CD4-positive, alpha-beta memory T cell (primary cell): Measurements from ENCODE around the gene TNIK. TPM values are rescaled to one million over a fixed set of nuclear protein-coding genes. Genes with fewer than 3 reads are reported as not detected.

Experiments
- CTCF ChIA-PET: fragments of 350-600 bp; sonication (Branson Sonifier 250); formaldehyde crosslinking; loops from one replicate; lab custom pipeline; 2021; ENCODE audit warnings: inconsistent platforms; ENCODE audit not compliant: partially characterized antibody; lab: Charles Lee
- POLR2A ChIA-PET: fragments of 350-600 bp; sonication (Branson Sonifier 250); formaldehyde crosslinking; loops from one replicate; lab custom pipeline; 2021; ENCODE audit not compliant: partially characterized antibody; lab: Charles Lee
- DNase-seq, 5 donors: peaks; one replicate each; pipeline versions ENCODE4 v3.0.0 to v3.0.0-alpha.2; 2020 to 2022; ENCODE audit warnings: mixed read lengths in 1 of 5
- H3K27ac ChIP-seq: one replicate; pipeline ENCODE4 v1.7.0; 2013; ENCODE audit warnings: low read depth, low read length
- H3K27me3 ChIP-seq: 2 replicates; pipeline ENCODE4 v1.7.0; 2013; ENCODE audit warnings: mild to moderate bottlenecking, low read length, moderate library complexity; ENCODE audit not compliant: insufficient read depth
- H3K36me3 ChIP-seq: 2 replicates; pipeline ENCODE4 v1.7.0; 2013; ENCODE audit warnings: mild to moderate bottlenecking, low read length, moderate library complexity; ENCODE audit not compliant: insufficient read depth
- H3K4me1 ChIP-seq: 2 replicates; pipeline ENCODE4 v1.7.0; 2013; ENCODE audit warnings: mild to moderate bottlenecking, low read length, moderate library complexity; ENCODE audit not compliant: insufficient read depth
- H3K4me3 ChIP-seq, 2 donors: one replicate each; pipeline ENCODE4 v1.7.0; 2013; ENCODE audit warnings: low read length in 2 of 2, mild to moderate bottlenecking in 1 of 2
- H3K9me3 ChIP-seq, 2 donors: one replicate each; pipeline ENCODE4 v1.7.0; 2013; ENCODE audit warnings: low read length in 2 of 2, control low read depth in 1 of 2; ENCODE audit not compliant: control insufficient read depth in 1 of 2
- H3K27ac Mint-ChIP-seq, 7 donors: one replicate each; pipeline ENCODE4 v1.8.0; 2020 to 2021; ENCODE audit warnings: mixed read lengths in 7 of 7, mild to moderate bottlenecking in 6 of 7, inconsistent platforms in 3 of 7, moderate library complexity in 3 of 7
- H3K27me3 Mint-ChIP-seq, 2 donors: one replicate each; pipeline ENCODE4 v1.8.0; 2020 to 2021; ENCODE audit warnings: mixed read lengths in 2 of 2
- H3K36me3 Mint-ChIP-seq, 2 donors: one replicate each; pipeline ENCODE4 v1.8.0; 2020 to 2021; ENCODE audit warnings: mixed read lengths in 2 of 2, inconsistent platforms in 1 of 2, mild to moderate bottlenecking in 1 of 2
- H3K4me1 Mint-ChIP-seq, 4 donors: one replicate each; pipeline ENCODE4 v1.8.0; 2020 to 2021; ENCODE audit warnings: mixed read lengths in 4 of 4, mild to moderate bottlenecking in 1 of 4
- H3K4me3 Mint-ChIP-seq, 8 donors: one replicate each; pipeline ENCODE4 v1.8.0; 2020 to 2021; ENCODE audit warnings: mixed read lengths in 8 of 8, mild to moderate bottlenecking in 7 of 8, moderate library complexity in 6 of 8, inconsistent platforms in 3 of 8
- H3K9me3 Mint-ChIP-seq, 8 donors: one replicate each; pipeline ENCODE4 v1.8.0; 2020 to 2021; ENCODE audit warnings: mixed read lengths in 8 of 8, mild to moderate bottlenecking in 5 of 8, inconsistent platforms in 3 of 8, moderate library complexity in 1 of 8
- intact Hi-C: fragments of 100-400 bp; cut with micrococcal nuclease; formaldehyde crosslinking; loops from one replicate; pipeline ENCODE4 v1.15.1; 2023
- polyA plus RNA-seq, 2 donors: library from polyadenylated mRNA; unstranded; fragments of 300-500 nt; fragmentation: Illumina TruSeq; gene quantifications; one replicate each; pipeline ENCODE4 v1.2.3, GENCODE V29; 2021
- total RNA-seq, 2 experiments: library from RNA; stranded (reverse); gene quantifications; one replicate each; pipeline ENCODE4 v1.2.3, GENCODE V29; 2021

TNIK gene
- total and polyA plus RNA-seq, 4 experiments from 2014 or later: 14.6 to 93.5 (median 58.1) TPM

DNA sequence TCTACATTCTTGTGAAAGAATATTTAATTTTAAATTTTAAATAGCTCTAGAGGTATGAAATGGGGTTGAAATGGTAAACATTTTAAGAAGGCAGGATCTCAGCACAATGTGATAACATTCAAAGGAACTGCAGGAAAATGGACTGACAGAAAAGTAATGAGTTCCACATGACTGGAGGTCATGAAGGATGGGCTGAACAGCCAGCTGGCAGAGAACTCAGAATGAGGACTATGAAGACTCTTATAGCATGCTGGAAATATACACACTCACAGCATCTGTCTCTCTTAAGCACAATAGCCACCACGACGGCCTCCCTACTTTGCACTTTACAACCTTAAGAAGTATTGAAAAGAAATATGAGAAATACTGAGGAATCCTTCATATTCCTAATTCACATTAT, 94.7 kb downstream of the TNIK start:
- H3K27ac ChIP-seq: no peak overlapping the region
- H3K36me3 Mint-ChIP-seq: peaks cover 15 to 32% of the 10 kb centered on the region in 2 donors
- H3K4me3 Mint-ChIP-seq: no peak overlapping the region
- intact Hi-C loops: no loop called here
- ChIA-PET CTCF (no interaction called here), POLR2A (no interaction called here)
- H3K27ac Mint-ChIP-seq: no peak overlapping the region
- H3K27me3 ChIP-seq: no peaks in the 10 kb centered on the region
- H3K4me3 ChIP-seq: no peak overlapping the region
- peaks cover 40 to 62% (median 47%) of the 10 kb centered on the region in 4 donors for H3K4me1 Mint-ChIP-seq
- peaks cover 27% of the 10 kb centered on the region for H3K4me1 ChIP-seq
- no peaks in the 10 kb centered on the region for H3K27me3 Mint-ChIP-seq
- no peak for DNase-seq
- H3K9me3 Mint-ChIP-seq: peaks cover 0 to 3% (median 0%) of the 10 kb centered on the region in 8 donors
- no peaks in the 10 kb centered on the region for H3K9me3 ChIP-seq
- no peaks in the 10 kb centered on the region for H3K36me3 ChIP-seq

DNA sequence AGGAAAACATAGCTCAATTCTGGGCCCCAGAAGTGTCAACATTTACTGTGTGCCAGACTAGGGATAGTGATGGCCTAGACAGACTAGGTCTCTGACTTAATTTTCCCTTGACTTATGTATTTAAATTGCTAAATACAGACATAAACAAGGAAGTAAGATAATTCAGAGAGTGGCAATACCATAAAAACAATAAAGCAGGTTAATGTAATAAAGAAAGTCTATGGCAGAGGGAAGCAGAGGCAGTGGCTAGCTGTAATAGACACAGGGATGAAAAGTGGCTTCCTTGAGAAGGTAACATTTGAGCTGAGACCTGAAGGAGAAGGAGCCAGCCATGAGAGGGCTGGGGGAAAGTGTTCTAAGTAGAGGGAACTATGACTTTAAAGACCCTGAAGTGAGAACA, 95.7 kb downstream of the TNIK start:
- peak overlapping the region in 3 of 7 donors; percentile 8 to 71 (median 70) for H3K27ac Mint-ChIP-seq
- peaks cover 0 to 3% (median 0%) of the 10 kb centered on the region in 8 donors for H3K9me3 Mint-ChIP-seq
- Histone ChIP-seq H3K4me3 (no peak overlapping the region), H3K27ac (no peak overlapping the region), H3K4me1 (peaks cover 27% of the 10 kb centered on the region), H3K36me3 (no peaks in the 10 kb centered on the region), H3K27me3 (no peaks in the 10 kb centered on the region), H3K9me3 (no peaks in the 10 kb centered on the region)
- H3K4me3 Mint-ChIP-seq: no peak overlapping the region
- DNase-seq: no peak
- CTCF ChIA-PET: interaction anchor here (1.1 kb wide), 1 partner anchor 13 kb away, joined by 3 read pairs; no protein-coding TSS in a partner anchor
- H3K27me3 Mint-ChIP-seq: no peaks in the 10 kb centered on the region
- H3K36me3 Mint-ChIP-seq: peaks cover 15 to 24% of the 10 kb centered on the region in 2 donors
- POLR2A ChIA-PET: no interaction called here
- intact Hi-C loops: no loop called here
- H3K4me1 Mint-ChIP-seq: peaks cover 36 to 64% (median 51%) of the 10 kb centered on the region in 4 donors

DNA sequence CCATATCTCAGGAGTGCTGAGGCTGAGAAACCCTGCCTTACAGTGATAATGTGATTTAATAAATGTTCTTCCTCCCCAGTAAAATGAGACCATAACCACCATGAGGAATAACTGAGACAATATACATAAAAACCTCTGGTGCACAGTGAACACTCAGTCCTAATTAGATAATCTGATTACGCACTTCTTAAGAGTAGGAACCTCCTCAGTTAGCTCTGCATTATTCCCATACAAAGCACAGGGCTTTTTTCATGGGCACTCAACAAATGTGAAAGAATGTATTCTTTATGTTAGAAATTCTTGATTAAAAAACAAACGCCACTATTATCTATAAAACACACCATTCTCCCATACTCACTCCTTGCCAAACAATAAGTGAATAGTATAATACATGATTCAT, 97.0 kb downstream of the TNIK start:
- H3K27ac ChIP-seq: no peak overlapping the region
- no peak overlapping the region for H3K4me3 ChIP-seq
- Mint-ChIP-seq H3K4me1 (peaks cover 39 to 74% (median 60%) of the 10 kb centered on the region in 4 donors), H3K4me3 (no peak overlapping the region), H3K27me3 (no peaks in the 10 kb centered on the region), H3K27ac (no peak overlapping the region), H3K9me3 (peaks cover 0 to 3% (median 0%) of the 10 kb centered on the region in 8 donors), H3K36me3 (peaks cover 7 to 18% of the 10 kb centered on the region in 2 donors)
- H3K27me3 ChIP-seq: no peaks in the 10 kb centered on the region
- ChIA-PET POLR2A (no interaction called here), CTCF (interaction anchor here (1.0 to 1.5 kb wide), 2 partner anchors 28 to 176 kb away, joined by 3 read pairs; no protein-coding TSS in a partner anchor)
- H3K9me3 ChIP-seq: no peaks in the 10 kb centered on the region
- intact Hi-C loops: no loop called here
- H3K4me1 ChIP-seq: peaks cover 27% of the 10 kb centered on the region
- no peak for DNase-seq
- H3K36me3 ChIP-seq: no peaks in the 10 kb centered on the region

DNA sequence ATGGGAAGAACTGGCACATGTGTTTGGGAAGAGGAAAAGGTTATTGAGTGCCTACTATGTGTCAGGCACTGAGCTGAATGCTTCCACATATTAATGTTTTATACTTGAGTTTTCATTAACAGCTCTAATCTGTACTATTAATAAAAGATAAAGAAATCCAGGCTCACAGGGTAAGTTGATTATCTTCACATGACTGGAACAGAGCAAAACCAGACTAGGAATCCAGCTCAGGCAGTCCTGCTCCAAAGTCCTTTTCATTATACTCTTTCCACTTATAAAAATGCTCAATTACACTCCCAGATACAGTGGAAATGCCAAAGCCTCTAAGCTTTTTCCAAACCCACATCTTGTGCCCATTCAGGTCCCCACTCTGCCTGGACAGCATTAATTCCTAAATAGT, 97.6 kb downstream of the TNIK start:
- H3K4me3 ChIP-seq: no peak overlapping the region
- Mint-ChIP-seq H3K36me3 (peaks cover 3 to 17% of the 10 kb centered on the region in 2 donors), H3K4me1 (peaks cover 42 to 77% (median 61%) of the 10 kb centered on the region in 4 donors), H3K27ac (peak overlapping the region in 1 of 7 donors; percentile 80), H3K4me3 (no peak overlapping the region), H3K9me3 (no peaks in the 10 kb centered on the region), H3K27me3 (no peaks in the 10 kb centered on the region)
- no peak overlapping the region for H3K27ac ChIP-seq
- H3K27me3 ChIP-seq: no peaks in the 10 kb centered on the region
- intact Hi-C loops: no loop called here
- H3K4me1 ChIP-seq: peaks cover 27% of the 10 kb centered on the region
- H3K9me3 ChIP-seq: no peaks in the 10 kb centered on the region
- DNase-seq: no peak
- no peaks in the 10 kb centered on the region for H3K36me3 ChIP-seq
- ChIA-PET CTCF (interaction anchor here (1.0 to 1.5 kb wide), 2 partner anchors 28 to 176 kb away, joined by 3 read pairs; no protein-coding TSS in a partner anchor), POLR2A (no interaction called here)

DNA sequence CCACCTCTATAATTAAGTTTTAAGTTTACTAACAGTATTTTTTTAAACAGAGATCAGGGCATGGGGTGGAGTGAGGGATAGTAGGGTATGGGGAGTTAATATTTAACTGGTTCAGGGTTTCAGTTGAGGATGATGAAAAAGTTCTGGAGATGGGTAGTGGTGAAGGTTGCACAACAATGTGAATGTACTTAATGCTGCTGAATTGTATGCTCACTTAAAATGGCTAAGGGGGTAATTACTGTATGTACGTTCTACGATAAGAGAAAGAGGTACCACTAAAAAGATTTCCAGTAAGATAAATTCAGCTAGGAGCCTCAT, 101.4 kb downstream of the TNIK start:
- H3K27ac Mint-ChIP-seq: peak overlapping the region in 2 of 7 donors; percentile 5 to 74
- Histone ChIP-seq H3K4me1 (peaks cover 45% of the 10 kb centered on the region), H3K4me3 (no peak overlapping the region), H3K9me3 (no peaks in the 10 kb centered on the region), H3K27ac (no peak overlapping the region), H3K36me3 (no peaks in the 10 kb centered on the region), H3K27me3 (no peaks in the 10 kb centered on the region)
- peaks cover 0 to 2% (median 0%) of the 10 kb centered on the region in 8 donors for H3K9me3 Mint-ChIP-seq
- H3K4me1 Mint-ChIP-seq: peaks cover 54 to 98% (median 78%) of the 10 kb centered on the region in 4 donors
- H3K27me3 Mint-ChIP-seq: no peaks in the 10 kb centered on the region
- ChIA-PET POLR2A (no interaction called here), CTCF (no interaction called here)
- intact Hi-C loops: no loop called here
- DNase-seq: no peak
- H3K36me3 Mint-ChIP-seq: peaks cover 3 to 8% of the 10 kb centered on the region in 2 donors
- peak overlapping the region in 1 of 8 donors; percentile 33 for H3K4me3 Mint-ChIP-seq

DNA sequence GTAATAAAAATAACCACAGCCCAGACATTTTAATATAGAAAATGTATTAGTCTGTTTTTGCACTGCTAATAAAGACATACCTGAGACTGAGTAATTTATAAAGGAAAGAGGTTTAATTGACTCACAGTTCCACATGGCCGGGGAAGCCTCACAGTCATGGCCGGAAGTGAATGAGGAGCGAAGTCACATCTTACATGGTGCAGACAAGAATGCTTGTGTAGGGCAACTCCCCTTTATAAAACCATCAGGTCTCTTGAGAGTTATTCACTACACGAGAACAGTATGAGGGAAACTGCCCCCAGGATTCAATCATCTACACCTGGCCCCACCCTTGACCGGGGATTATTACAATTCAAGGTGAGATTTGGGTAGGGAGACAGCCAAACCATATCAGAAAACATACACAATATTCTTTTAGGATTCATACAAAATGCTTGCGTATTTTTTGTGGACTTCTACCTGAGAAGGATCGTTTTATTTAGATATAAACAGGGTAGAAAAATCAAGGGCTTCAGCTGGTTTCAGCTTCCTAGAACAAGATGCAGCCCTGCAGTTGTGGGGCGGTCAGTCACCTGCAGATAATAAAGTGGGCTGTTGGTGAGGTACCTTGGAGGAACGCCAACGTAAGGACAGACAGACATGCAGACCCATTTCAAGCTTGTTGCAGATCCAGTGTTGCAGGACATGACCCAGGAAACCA, 101.9 kb downstream of the TNIK start:
- no peak overlapping the region for H3K4me3 Mint-ChIP-seq
- peaks cover 51 to 98% (median 76%) of the 10 kb centered on the region in 4 donors for H3K4me1 Mint-ChIP-seq
- H3K36me3 Mint-ChIP-seq: peaks cover 3 to 8% of the 10 kb centered on the region in 2 donors
- peaks cover 0 to 2% (median 0%) of the 10 kb centered on the region in 8 donors for H3K9me3 Mint-ChIP-seq
- Histone ChIP-seq H3K36me3 (no peaks in the 10 kb centered on the region), H3K4me1 (peaks cover 43% of the 10 kb centered on the region), H3K27ac (no peak overlapping the region), H3K9me3 (no peaks in the 10 kb centered on the region), H3K27me3 (no peaks in the 10 kb centered on the region), H3K4me3 (no peak overlapping the region)
- no peaks in the 10 kb centered on the region for H3K27me3 Mint-ChIP-seq
- POLR2A ChIA-PET: no interaction called here
- DNase-seq: no peak
- intact Hi-C loops: no loop called here
- CTCF ChIA-PET: no interaction called here
- H3K27ac Mint-ChIP-seq: peak overlapping the region in 2 of 7 donors; percentile 12 to 14

DNA sequence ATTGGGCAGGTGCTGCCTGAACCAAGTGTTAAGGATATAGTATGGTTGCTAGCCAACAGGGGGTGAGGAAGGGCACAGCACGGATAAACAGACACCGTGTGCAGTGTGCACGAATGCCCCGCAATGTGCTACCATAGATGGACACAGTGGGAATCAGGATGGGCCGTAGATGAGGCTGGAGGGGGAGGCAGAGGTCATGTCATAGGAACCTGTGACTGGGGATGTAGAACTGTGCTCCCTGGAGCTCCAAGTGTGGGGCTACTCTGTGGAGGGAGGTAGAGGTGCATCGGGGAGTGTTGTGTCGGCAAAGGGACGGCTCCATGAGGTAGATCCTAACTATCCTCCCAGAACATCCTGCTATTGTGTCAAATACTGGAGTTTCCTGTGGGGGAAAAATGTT, 102.5 kb downstream of the TNIK start:
- CTCF ChIA-PET: no interaction called here
- H3K4me1 ChIP-seq: peaks cover 39% of the 10 kb centered on the region

More for the DNA sequence above, 102.5 kb downstream of the TNIK start:
- H3K27ac ChIP-seq: no peak overlapping the region
- Mint-ChIP-seq H3K4me1 (peaks cover 48 to 98% (median 74%) of the 10 kb centered on the region in 4 donors), H3K9me3 (peaks cover 0 to 2% (median 0%) of the 10 kb centered on the region in 8 donors), H3K27ac (peak overlapping the region in 2 of 7 donors; percentile 58 to 74), H3K4me3 (no peak overlapping the region), H3K27me3 (no peaks in the 10 kb centered on the region), H3K36me3 (peaks cover 3 to 8% of the 10 kb centered on the region in 2 donors)
- intact Hi-C loops: no loop called here
- POLR2A ChIA-PET: no interaction called here
- DNase-seq: no peak
- H3K4me3 ChIP-seq: no peak overlapping the region
- no peaks in the 10 kb centered on the region for H3K9me3 ChIP-seq
- H3K27me3 ChIP-seq: no peaks in the 10 kb centered on the region
- no peaks in the 10 kb centered on the region for H3K36me3 ChIP-seq
